Limb (tissue), 2 donors: Measurements from ENCODE around the gene PLD6.

Experiments used
- DNase-seq, 2 donors: peaks; one replicate each; pipeline ENCODE4 v3.0.0-alpha.2; 2016; ENCODE audit errors: extremely low spot score in 2 of 2

PLD6 gene

DNA sequence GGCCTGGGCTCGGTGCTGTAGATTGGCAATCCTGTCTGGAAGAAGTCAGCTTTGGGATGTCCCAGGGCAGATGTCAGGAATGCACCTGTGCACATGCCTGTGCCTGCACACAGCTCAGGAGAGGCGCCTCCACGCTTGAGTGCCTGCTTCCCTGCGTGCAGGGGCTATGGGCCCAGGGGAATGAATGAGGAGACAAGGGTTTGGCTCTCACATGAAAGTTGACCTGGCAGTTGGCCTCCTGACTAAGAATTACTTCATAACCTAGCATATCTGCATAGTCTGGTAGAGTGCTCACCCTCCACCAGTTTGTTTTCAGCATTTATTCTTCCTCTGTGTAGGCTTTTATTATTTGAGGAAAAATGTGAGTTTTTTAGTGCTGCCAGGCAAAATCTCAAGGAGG is 50.0 kb downstream of the PLD6 start:
- no peak for DNase-seq

DNA sequence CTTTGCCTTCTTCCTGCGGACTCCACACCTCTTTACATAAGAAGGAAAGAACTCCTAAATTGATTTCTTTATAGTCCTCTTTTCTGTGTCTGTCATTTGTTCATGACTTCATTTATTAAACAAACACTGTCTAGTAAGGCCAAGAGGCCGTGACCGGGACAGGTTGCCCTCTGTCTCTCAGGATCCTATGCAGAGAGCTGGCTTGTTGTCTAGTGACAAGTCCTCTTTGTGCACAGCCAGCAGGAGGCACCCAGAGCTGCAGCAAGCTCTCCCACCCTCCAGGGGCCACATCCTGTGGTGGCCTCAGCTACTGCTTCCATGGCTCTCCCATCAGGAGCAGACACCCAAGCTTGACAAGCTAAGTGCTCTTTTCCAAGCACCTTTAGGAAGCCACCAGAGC is 50.6 kb downstream of the PLD6 start:
- no peak for DNase-seq

DNA sequence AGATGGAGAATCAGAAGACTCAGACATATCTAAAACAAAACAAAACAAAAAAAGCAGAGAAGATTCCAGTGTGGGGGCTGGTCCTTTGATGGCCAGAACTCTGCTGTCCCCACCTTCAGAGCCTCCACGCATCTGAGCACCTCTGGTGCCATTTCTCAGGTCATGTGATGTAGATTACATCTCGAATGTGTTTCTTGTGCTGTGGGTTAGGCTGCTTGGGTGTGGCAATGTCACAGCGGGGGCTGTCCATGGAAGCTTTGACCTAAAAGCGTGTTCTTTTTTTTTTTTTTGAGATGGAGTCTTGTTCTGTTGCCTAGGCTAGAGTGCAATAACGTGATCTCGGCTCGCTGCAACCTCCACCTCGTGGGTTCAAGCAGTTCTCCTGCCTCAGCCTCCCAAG is 51.2 kb downstream of the PLD6 start:
- DNase-seq, result no peak

DNA sequence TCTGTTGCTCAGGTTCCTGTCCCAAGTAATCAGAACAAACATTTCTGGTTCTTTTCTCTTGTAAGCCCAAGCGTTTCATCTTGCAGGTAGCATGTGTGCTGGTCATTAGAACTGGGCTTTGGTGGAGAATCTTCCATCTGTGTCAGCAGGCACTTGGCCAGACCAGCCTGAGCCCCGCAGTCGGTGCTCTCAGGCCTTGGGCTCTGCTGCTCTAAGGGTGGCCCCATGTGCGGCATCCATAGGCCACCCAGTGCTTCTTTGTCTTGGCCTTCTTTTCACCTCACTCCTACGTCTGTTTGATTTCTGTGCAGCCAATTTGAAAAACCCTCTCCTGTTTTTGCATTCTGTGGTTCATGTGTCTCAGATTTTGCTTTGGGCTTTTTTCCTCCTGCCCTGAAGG is 51.6 kb downstream of the PLD6 start:
- no peak for DNase-seq

DNA sequence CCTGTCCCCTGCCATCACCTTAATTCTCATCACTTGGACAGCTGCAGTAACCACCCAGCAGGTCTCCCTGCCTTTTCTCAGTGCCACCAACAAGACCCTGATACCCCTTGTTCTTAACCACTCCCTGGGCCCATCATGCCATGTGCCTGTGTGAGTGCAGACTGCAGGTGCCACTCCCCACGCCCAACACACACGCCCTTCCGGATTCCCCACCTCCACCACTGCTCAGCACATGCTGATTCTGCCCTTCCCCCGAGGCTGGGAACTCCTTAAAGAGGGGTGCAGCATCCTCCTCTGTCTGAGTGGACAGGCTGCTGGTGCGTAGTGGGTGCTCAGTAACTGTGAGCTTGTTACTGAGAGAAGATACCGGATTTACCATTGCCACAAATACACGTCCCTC is 52.4 kb downstream of the PLD6 start:
- no peak for DNase-seq

DNA sequence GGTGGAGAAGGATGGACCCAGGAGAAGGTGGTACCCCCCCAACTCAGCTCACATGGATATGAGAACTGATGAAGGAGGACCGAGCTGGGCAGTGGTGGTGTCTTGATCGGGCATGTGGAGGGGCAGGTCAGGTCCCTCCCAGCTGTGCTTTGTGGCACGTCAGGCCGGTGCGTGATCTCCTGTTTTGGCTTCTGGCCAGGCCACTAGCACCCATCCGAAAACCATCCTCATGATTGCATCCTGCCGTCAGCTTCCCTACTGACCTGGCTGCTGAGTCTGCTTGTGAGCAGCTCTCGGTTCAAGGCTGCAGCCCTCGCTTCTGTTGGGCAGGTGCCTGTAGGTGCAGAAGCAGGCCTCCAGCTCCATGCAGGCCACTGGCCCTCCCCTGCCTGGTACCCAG is 53.1 kb downstream of the PLD6 start:
- no peak for DNase-seq

DNA sequence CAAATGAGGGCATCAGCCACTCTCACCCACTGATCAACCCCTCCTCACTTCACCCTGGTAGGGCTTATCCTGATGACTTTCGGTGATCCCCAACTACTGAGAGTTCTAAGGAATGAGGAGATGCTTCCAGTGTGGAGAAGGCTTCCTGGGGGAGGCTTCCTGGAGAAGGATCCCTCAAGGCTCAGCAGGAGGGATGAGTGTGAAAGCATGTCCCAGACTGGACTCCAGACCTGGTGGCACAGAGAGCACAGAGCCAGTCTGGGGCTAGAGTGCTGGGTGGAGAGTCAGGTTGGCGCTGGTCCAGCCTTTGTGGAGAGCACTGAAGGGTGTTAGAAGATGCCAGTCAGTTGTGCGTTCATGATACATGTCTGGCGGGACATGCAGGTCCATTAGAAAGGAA is 53.7 kb downstream of the PLD6 start:
- DNase-seq, result no peak

DNA sequence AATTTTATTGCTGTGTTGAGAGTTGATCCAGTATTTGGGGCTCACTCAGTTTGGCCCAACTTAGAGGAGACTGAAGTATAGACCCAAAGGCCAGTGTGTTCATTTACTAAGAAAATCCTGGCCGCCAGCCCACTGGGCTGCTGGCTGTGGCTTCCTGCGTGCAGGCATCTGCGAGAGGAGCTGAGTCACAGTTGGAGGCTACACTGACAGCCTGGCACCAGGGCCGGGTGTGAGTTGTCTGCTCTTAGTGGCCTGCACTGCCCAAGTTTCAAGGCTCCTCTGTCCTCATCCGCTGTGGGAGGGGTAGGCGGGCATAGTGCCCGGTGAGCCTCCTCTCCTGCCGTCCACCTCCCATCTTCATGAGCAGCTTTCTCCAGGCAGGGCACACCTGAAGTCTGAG is 54.2 kb downstream of the PLD6 start:
- DNase-seq, result no peak

DNA sequence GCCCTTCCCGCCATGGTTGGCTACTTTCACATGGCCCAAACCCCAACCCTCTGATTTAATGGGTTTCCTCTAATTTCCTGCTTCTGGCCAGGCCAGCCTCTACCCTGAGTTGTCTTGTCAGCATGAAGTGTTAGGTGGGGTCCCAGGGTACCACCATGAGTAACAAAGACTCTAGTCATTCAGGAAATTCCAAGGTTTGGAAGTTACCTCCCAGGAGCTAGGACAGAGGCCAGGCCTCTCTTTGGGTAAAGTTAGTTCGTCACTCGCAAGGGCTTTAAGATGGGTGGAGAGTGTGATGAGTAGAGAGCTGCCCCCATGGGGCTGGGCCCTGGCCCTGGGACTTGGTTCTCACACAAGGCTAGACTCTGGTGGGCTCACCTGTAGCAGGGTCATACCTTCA is 54.6 kb downstream of the PLD6 start:
- no peak for DNase-seq

DNA sequence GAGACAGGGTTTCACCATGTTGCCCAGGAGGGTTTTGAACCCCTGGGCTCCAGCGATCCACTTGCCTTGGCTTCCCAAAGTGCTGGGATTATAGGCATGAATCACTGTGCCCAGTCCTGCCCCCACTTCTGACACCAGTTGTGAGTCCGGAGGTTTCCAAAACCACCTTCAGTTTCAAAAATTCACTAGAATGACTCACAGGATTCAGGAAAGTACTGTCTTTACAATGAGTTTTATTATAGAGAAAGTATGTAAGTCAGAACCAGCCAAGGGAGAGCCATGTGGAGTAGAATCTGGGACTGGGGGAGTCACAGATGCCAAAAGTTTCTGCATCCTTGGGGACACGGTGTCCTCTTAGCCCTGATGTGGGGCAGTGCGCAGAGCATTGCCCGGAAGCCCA is 55.1 kb downstream of the PLD6 start:
- DNase-seq, result no peak
